HG02798 (cell line): ENCODE measurements around the gene RAN.
"Not testable (repeated sequence)": the region's sequence is repeated elsewhere in the genome, so short reads cannot be mapped to it uniquely, and the experiment has no call there.

Experiments
- ATAC-seq: cut with Tn5 transposase; IDR thresholded peaks from one replicate; pipeline ENCODE4 v1.9.1; 2021; ENCODE audit warnings: mild to moderate bottlenecking; ENCODE audit not compliant: unreplicated experiment, poor library complexity

Gene RAN

GRCh38 chr12:130848785-130849305 is 23.0 kb upstream of the RAN start:
- ATAC-seq, result not testable (repeated sequence)

GRCh38 chr12:130849561-130850417 is 22.1 kb upstream of the RAN start:
- no peak for ATAC-seq

GRCh38 chr12:130850418-130851021 is 21.3 kb upstream of the RAN start:
- no peak for ATAC-seq

GRCh38 chr12:130856088-130856487 is 15.8 kb upstream of the RAN start:
- ATAC-seq, result no peak

GRCh38 chr12:130858084-130858483 is 13.8 kb upstream of the RAN start:
- no peak for ATAC-seq

GRCh38 chr12:130859161-130859560 is 12.7 kb upstream of the RAN start:
- no peak for ATAC-seq

GRCh38 chr12:130860311-130860710 is 11.6 kb upstream of the RAN start:
- no peak for ATAC-seq

GRCh38 chr12:130862161-130862560 is 9.7 kb upstream of the RAN start:
- ATAC-seq, result no peak

- not testable (repeated sequence) for ATAC-seq
Observed at GRCh38 chr12:130862771-130863170, 9.1 kb upstream of the RAN start.

GRCh38 chr12:130863298-130863697 is 8.6 kb upstream of the RAN start:
- no peak for ATAC-seq

- no peak for ATAC-seq
Observed at GRCh38 chr12:130868412-130868811, 3.5 kb upstream of the RAN start.

- peak; percentile 49 for ATAC-seq
Observed at GRCh38 chr12:130870442-130871285, 1.2 kb upstream of the RAN start.

GRCh38 chr12:130872179-130873096 is 572 bp downstream of the RAN start:
- peak; percentile 30 for ATAC-seq

GRCh38 chr12:130873106-130873795 is 1.4 kb downstream of the RAN start:
- ATAC-seq, result no peak

GRCh38 chr12:130873825-130874224 is 2.0 kb downstream of the RAN start:
- no peak for ATAC-seq

GRCh38 chr12:130874696-130875095 is 2.8 kb downstream of the RAN start:
- no peak for ATAC-seq

GRCh38 chr12:130875193-130875592 is 3.3 kb downstream of the RAN start:
- ATAC-seq, result no peak

GRCh38 chr12:130875708-130876107 is 3.8 kb downstream of the RAN start:
- ATAC-seq, result not testable (repeated sequence)

- ATAC-seq, result no peak
Observed at GRCh38 chr12:130876297-130876696, 4.4 kb downstream of the RAN start.
